ENCODE data around the gene DNAH5.

The DNAH5 gene

GRCh38 chr5:13649656-13650055 lies 294.8 kb downstream of the DNAH5 start:
- Histone ChIP-seq H3K27me3 (no peaks in the 10 kb centered on the region), H3K36me3 (no peaks in the 10 kb centered on the region), H3K4me3 (no peak overlapping the region), H3K9me3 (peaks cover 0 to 7% (median 0%) of the 10 kb centered on the region in 3 donors), H3K4me1 (no peaks in the 10 kb centered on the region), H3K27ac (no peak overlapping the region)
- DNase-seq, result no peak
- TF ChIP-seq, protein P1, sequence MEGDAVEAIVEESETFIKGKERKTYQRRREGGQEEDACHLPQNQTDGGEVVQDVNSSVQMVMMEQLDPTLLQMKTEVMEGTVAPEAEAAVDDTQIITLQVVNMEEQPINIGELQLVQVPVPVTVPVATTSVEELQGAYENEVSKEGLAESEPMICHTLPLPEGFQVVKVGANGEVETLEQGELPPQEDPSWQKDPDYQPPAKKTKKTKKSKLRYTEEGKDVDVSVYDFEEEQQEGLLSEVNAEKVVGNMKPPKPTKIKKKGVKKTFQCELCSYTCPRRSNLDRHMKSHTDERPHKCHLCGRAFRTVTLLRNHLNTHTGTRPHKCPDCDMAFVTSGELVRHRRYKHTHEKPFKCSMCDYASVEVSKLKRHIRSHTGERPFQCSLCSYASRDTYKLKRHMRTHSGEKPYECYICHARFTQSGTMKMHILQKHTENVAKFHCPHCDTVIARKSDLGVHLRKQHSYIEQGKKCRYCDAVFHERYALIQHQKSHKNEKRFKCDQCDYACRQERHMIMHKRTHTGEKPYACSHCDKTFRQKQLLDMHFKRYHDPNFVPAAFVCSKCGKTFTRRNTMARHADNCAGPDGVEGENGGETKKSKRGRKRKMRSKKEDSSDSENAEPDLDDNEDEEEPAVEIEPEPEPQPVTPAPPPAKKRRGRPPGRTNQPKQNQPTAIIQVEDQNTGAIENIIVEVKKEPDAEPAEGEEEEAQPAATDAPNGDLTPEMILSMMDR (IDR thresholded peaks at IDR 0.05), result no peak
- intact Hi-C loops (cut with DNase I; ENCODE audit: low total_unique reads), result no loop called here

DNA sequence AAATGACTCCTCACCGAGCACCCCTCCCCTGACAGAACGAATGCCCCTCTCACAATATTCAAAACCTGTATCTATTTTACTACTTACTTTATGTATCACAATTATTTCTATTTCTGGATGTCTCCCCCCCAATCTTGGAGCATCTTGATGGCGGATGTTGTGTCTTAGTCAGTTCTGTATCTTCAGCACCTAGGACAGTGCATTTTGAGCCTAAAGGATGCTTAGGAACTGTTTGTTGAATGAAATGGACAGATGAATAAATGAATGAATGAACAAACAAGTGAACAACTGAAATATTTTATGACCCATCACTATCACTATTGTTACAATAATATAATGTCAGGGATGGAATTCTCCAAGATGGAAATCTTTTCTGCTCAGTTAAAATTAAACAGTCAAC lies 295.7 kb downstream of the DNAH5 start:
- Histone ChIP-seq H3K4me1 (no peaks in the 10 kb centered on the region), H3K27ac (no peak overlapping the region), H3K9me3 (peaks cover 0 to 7% (median 0%) of the 10 kb centered on the region in 3 donors), H3K36me3 (no peaks in the 10 kb centered on the region), H3K27me3 (no peaks in the 10 kb centered on the region), H3K4me3 (no peak overlapping the region)
- TF ChIP-seq, protein P1 (IDR thresholded peaks at IDR 0.05), result no peak
- intact Hi-C loops (cut with DNase I; ENCODE audit: low total_unique reads), result no loop called here
- no peak for DNase-seq

DNA sequence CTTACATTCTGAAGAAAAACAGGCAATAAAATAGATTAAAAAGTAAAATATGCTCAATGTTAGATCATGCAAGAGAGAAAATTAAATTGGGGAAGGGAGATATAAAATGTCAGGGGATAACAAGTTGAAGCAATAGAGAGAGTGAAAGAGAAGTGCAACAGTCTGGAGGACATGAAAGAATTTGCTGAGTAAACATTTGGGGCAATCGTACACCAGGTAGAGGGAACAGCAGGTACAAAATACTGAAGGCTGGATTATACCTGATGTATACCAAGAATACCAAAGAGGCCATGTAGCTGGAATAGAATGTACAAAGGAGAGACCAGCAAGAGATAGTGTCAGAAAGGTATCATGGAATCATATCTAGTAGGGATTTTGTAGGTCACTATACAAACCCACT lies 300.8 kb downstream of the DNAH5 start:
- Histone ChIP-seq H3K36me3 (no peaks in the 10 kb centered on the region), H3K9me3 (no peaks in the 10 kb centered on the region), H3K4me1 (no peaks in the 10 kb centered on the region), H3K27me3 (no peaks in the 10 kb centered on the region), H3K27ac (no peak overlapping the region), H3K4me3 (no peak overlapping the region)
- intact Hi-C loops (cut with DNase I; ENCODE audit: low total_unique reads), result no loop called here
- DNase-seq, result no peak
- TF ChIP-seq, protein P1 (IDR thresholded peaks at IDR 0.05), result no peak

DNA sequence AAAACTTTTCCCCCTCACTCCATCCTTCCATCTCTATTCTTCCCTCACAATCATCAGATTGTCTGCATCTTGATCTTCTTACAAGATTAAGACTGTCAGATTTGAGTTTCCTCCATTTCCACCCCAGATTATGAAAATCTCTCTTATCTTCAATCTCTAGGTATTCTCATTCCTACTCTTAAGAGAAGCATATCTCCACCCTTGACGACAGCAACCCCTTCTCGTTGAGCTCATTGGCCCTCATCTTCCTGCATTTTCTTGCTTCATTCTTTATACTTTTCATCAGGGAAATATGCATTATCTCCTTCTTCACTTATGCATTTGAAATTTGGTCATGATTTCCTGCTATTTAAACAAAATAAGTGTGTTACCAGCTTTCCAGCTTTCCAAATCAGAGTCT lies 301.3 kb downstream of the DNAH5 start:
- no peaks in the 10 kb centered on the region for H3K36me3 ChIP-seq
- no peak for DNase-seq
- H3K27me3 ChIP-seq, result no peaks in the 10 kb centered on the region
- TF ChIP-seq, protein P1 (IDR thresholded peaks at IDR 0.05), result no peak
- no peak overlapping the region for H3K4me3 ChIP-seq
- no peak overlapping the region for H3K27ac ChIP-seq
- intact Hi-C loops (cut with DNase I; ENCODE audit: low total_unique reads), result no loop called here
- H3K4me1 ChIP-seq, result no peaks in the 10 kb centered on the region
- H3K9me3 ChIP-seq, result no peaks in the 10 kb centered on the region

Measured in tibial artery (tissue), 4 donors.